Peyer's patch (tissue), 4 donors: ENCODE data around the gene SMIM15.

Source experiments
- CTCF ChIP-seq, 6 experiments: fragments of 450-650 bp in 4 of 6; fragments of 200-600 bp in 2 of 6; sonication (generic) in 1 of 6; IDR thresholded peaks; one replicate each; pipeline ENCODE4 v1.5.1; 2017 to 2019; ENCODE audit warnings: antibody characterized with exemption in 6 of 6, mild to moderate bottlenecking in 3 of 6, moderate library complexity in 1 of 6
- POLR2A ChIP-seq, 2 donors: fragments of 450-650 bp; IDR thresholded peaks; one replicate each; pipeline ENCODE4 v1.5.1; 2017; ENCODE audit warnings: antibody characterized with exemption in 2 of 2, mild to moderate bottlenecking in 2 of 2, moderate library complexity in 2 of 2

- TF ChIP-seq POLR2A (IDR thresholded peaks at IDR 0.05) = no peak
- no peak for TF ChIP-seq CTCF (IDR thresholded peaks at IDR 0.05)
Measured at GRCh38 chr5:61177716-61178115, 15.4 kb upstream of the SMIM15 start.
